OCI-LY3 (cell line): ENCODE data around the gene RSPH9.
A peak's percentile ranks its signal among the peaks of the same experiment; 100 is the strongest.

ENCODE experiments used
- H2AFZ ChIP-seq: fragments of 200-600, 300-600 bp; shearing (Covaris generic); 2 replicates; pipeline ENCODE4 v1.6.0; 2014; ENCODE audit warnings: antibody characterized with exemption, low read depth, low read length
- H3K27ac ChIP-seq: fragments of 200-600, 300-600 bp; sonication (generic); 2 replicates; pipeline ENCODE4 v1.5.1; 2014; ENCODE audit warnings: mild to moderate bottlenecking, low read length, moderate library complexity, mixed read lengths
- H3K27me3 ChIP-seq: fragments of 200-600, 300-600 bp; sonication (generic); 2 replicates; pipeline ENCODE4 v1.6.1; 2014; ENCODE audit warnings: low read depth, low read length, mixed read lengths
- H3K36me3 ChIP-seq: fragments of 200-600, 300-600 bp; sonication (generic); replicated peaks from 2 replicates; pipeline ENCODE3; 2014; ENCODE audit warnings: low read depth, low read length, mixed read lengths
- H3K4me1 ChIP-seq: fragments of 300-600, 200-600 bp; sonication (generic); 2 replicates; pipeline ENCODE4 v1.6.1; 2014; ENCODE audit warnings: low read length, mixed read lengths
- H3K4me2 ChIP-seq: fragments of 200-600, 300-600 bp; sonication (generic); 2 replicates; pipeline ENCODE4 v1.6.1; 2014; ENCODE audit warnings: low read length, mixed read lengths
- H3K4me3 ChIP-seq: fragments of 300-600, 200-600 bp; sonication (generic); 2 replicates; pipeline ENCODE4 v1.5.1; 2014; ENCODE audit warnings: antibody characterized with exemption, mild to moderate bottlenecking, low read length, moderate library complexity
- H3K79me2 ChIP-seq: fragments of 300-600, 200-600 bp; shearing (Covaris generic); 2 replicates; pipeline ENCODE4 v1.6.1; 2014; ENCODE audit warnings: mild to moderate bottlenecking, low read length, mixed read lengths
- H3K9ac ChIP-seq: fragments of 300-600, 200-600 bp; shearing (Covaris generic); 2 replicates; pipeline ENCODE4 v1.6.0; 2014; ENCODE audit warnings: mild to moderate bottlenecking, low read length, moderate library complexity
- H3K9me3 ChIP-seq: fragments of 200-600, 300-600 bp; shearing (Covaris generic); 2 replicates; pipeline ENCODE4 v1.6.1; 2014; ENCODE audit warnings: low read length, mixed read lengths; ENCODE audit not compliant: insufficient read depth
- H4K20me1 ChIP-seq: fragments of 200-600, 300-600 bp; sonication (generic); 2 replicates; pipeline ENCODE4 v1.6.1; 2016; ENCODE audit warnings: low read length, mixed read lengths; ENCODE audit not compliant: insufficient read depth
- CTCF ChIP-seq: fragments of 200-600, 300-600 bp; sonication (generic); IDR thresholded peaks from 2 replicates; pipeline ENCODE4 v1.5.1; 2014; ENCODE audit warnings: antibody characterized with exemption, low read length, low read depth
- EZH2phosphoT487 ChIP-seq: fragments of 200-600 bp; shearing (Covaris generic); IDR thresholded peaks from 2 replicates; pipeline ENCODE4 v1.6.1; 2018; ENCODE audit warnings: antibody characterized with exemption, mixed run types, low read depth

Gene RSPH9

GRCh38 chr6:43635387-43636307 is 9.2 kb upstream of the RSPH9 start, which contains the start of gene MAD2L1BP:
Gene MAD2L1BP, plus strand, starts transcription at chr6:43635840. Its CDS starts 36 bp downstream, at chr6:43635876.
- Histone ChIP-seq H3K27me3 (no peaks in the 10 kb centered on the region), H3K4me3 (peak within 1 kb of the TSS; percentile 88), H3K9me3 (no peaks in the 10 kb centered on the region), H3K9ac (peak within 1 kb of the TSS; percentile 88), H3K36me3 (peaks cover 22% of the 10 kb centered on the region), H3K27ac (peak within 1 kb of the TSS; percentile 60), H3K4me2 (peak within 1 kb of the TSS; percentile 99), H3K79me2 (peaks cover 47% of the 10 kb centered on the region), H2AFZ (peak within 1 kb of the TSS; percentile 95), H3K4me1 (peaks cover 19% of the 10 kb centered on the region), H4K20me1 (no peaks in the 10 kb centered on the region)
- TF ChIP-seq EZH2phosphoT487 (no peak), CTCF (no peak)

- peaks cover 51% of the 10 kb centered on the region for H3K79me2 ChIP-seq
- H3K9me3 ChIP-seq = no peaks in the 10 kb centered on the region
- no peak overlapping the region for H2AFZ ChIP-seq
- H3K9ac ChIP-seq = peak overlapping the region; percentile 88
- peak overlapping the region; percentile 88 for H3K4me3 ChIP-seq
- peaks cover 14% of the 10 kb centered on the region for H3K4me1 ChIP-seq
- H3K27me3 ChIP-seq = no peaks in the 10 kb centered on the region
- peak overlapping the region; percentile 99 for H3K4me2 ChIP-seq
- peaks cover 25% of the 10 kb centered on the region for H3K36me3 ChIP-seq
- peaks cover 4% of the 10 kb centered on the region; the same call in 1 of the 2 replicates for H4K20me1 ChIP-seq
- peak overlapping the region; percentile 60 for H3K27ac ChIP-seq
- TF ChIP-seq EZH2phosphoT487 = no peak
- no peak for TF ChIP-seq CTCF
Measured at GRCh38 chr6:43636308-43636659, 8.6 kb upstream of the RSPH9 start.

GRCh38 chr6:43639984-43640800 is 4.6 kb upstream of the RSPH9 start:
- TF ChIP-seq EZH2phosphoT487 = no peak
- no peak for TF ChIP-seq CTCF
- Histone ChIP-seq H3K9me3 (no peaks in the 10 kb centered on the region), H4K20me1 (peaks cover 13% of the 10 kb centered on the region), H3K4me2 (no peak overlapping the region), H2AFZ (no peak overlapping the region), H3K36me3 (peaks cover 35% of the 10 kb centered on the region), H3K9ac (no peak overlapping the region), H3K79me2 (peaks cover 54% of the 10 kb centered on the region), H3K4me3 (no peak overlapping the region), H3K27ac (no peak overlapping the region), H3K4me1 (peaks cover 9% of the 10 kb centered on the region), H3K27me3 (no peaks in the 10 kb centered on the region)

GRCh38 chr6:43645613-43645964 is 753 bp downstream of the RSPH9 start:
- H3K4me2 ChIP-seq = no peak overlapping the region
- no peak overlapping the region for H2AFZ ChIP-seq

More at GRCh38 chr6:43645613-43645964, 753 bp downstream of the RSPH9 start:
- TF ChIP-seq CTCF (no peak), EZH2phosphoT487 (no peak)
- no peaks in the 10 kb centered on the region for H3K4me1 ChIP-seq
- H3K4me3 ChIP-seq = no peak overlapping the region
- no peaks in the 10 kb centered on the region for H3K27me3 ChIP-seq
- H3K27ac ChIP-seq = no peak overlapping the region
- H3K79me2 ChIP-seq = peaks cover 8% of the 10 kb centered on the region
- H3K9me3 ChIP-seq = no peaks in the 10 kb centered on the region
- peaks cover 13% of the 10 kb centered on the region for H4K20me1 ChIP-seq
- H3K9ac ChIP-seq = no peak overlapping the region
- peaks cover 14% of the 10 kb centered on the region for H3K36me3 ChIP-seq
